GM21737 (cell line): ENCODE results near the gene DCDC1.
"Not testable (repeated sequence)": the region's sequence is repeated elsewhere in the genome, so short reads cannot be mapped to it uniquely, and the experiment has no call there.

Experiments used
- ATAC-seq: cut with Tn5 transposase; IDR thresholded peaks from one replicate; pipeline ENCODE4 v1.9.1; 2021; ENCODE audit warnings: mild to moderate bottlenecking, moderate library complexity; ENCODE audit not compliant: unreplicated experiment

Gene DCDC1

GRCh38 chr11:31327417-31327816 lies 42.1 kb downstream of the DCDC1 start:
- ATAC-seq, result no peak

GRCh38 chr11:31326470-31327148 lies 42.9 kb downstream of the DCDC1 start:
- no peak for ATAC-seq

GRCh38 chr11:31325160-31325559 lies 44.4 kb downstream of the DCDC1 start:
- ATAC-seq, result no peak

GRCh38 chr11:31323145-31323544 lies 46.4 kb downstream of the DCDC1 start:
- ATAC-seq, result no peak

GRCh38 chr11:31321494-31321893 lies 48.0 kb downstream of the DCDC1 start:
- not testable (repeated sequence) for ATAC-seq

GRCh38 chr11:31303644-31304180 lies 65.8 kb downstream of the DCDC1 start:
- no peak for ATAC-seq

- ATAC-seq, result no peak
Observed at GRCh38 chr11:31301549-31302510, 67.7 kb downstream of the DCDC1 start.

GRCh38 chr11:31295308-31295707 lies 74.2 kb downstream of the DCDC1 start:
- no peak for ATAC-seq

- not testable (repeated sequence) for ATAC-seq
Observed at GRCh38 chr11:31273527-31273926, 96.0 kb downstream of the DCDC1 start.

GRCh38 chr11:31267720-31268119 lies 101.8 kb downstream of the DCDC1 start:
- no peak for ATAC-seq

GRCh38 chr11:31264834-31265233 lies 104.7 kb downstream of the DCDC1 start:
- ATAC-seq, result no peak

GRCh38 chr11:31262761-31263160 lies 106.8 kb downstream of the DCDC1 start:
- ATAC-seq, result no peak

GRCh38 chr11:31259797-31260196 lies 109.7 kb downstream of the DCDC1 start:
- no peak for ATAC-seq

- no peak for ATAC-seq
Observed at GRCh38 chr11:31254415-31254814, 115.1 kb downstream of the DCDC1 start.

GRCh38 chr11:31248768-31249167 lies 120.8 kb downstream of the DCDC1 start:
- ATAC-seq, result no peak

GRCh38 chr11:31247321-31247720 lies 122.2 kb downstream of the DCDC1 start:
- ATAC-seq, result no peak

GRCh38 chr11:31246451-31247165 lies 122.9 kb downstream of the DCDC1 start:
- ATAC-seq, result no peak

GRCh38 chr11:31243706-31244105 lies 125.8 kb downstream of the DCDC1 start:
- ATAC-seq, result no peak

GRCh38 chr11:31240340-31240904 lies 129.1 kb downstream of the DCDC1 start:
- ATAC-seq, result no peak

- no peak for ATAC-seq
Observed at GRCh38 chr11:31237819-31238760, 131.4 kb downstream of the DCDC1 start.
